ENCODE data around the gene RFX4. TPM values are rescaled to one million over a fixed set of nuclear protein-coding genes. Genes with fewer than 3 reads are reported as not detected.

Gene RFX4
- total and polyA plus RNA-seq, 2 donors (not counting 3 experiments of a cell fraction or from before 2014, with no cell fraction given): not detected

- CTCF ChIA-PET: interaction anchor here (1.1 to 1.2 kb wide), 2 partner anchors 34 to 78 kb away, joined by 3 read pairs; no protein-coding TSS in a partner anchor
Measured at GRCh38 chr12:106764220-106764619, 181.4 kb downstream of the RFX4 start.

GRCh38 chr12:106764738-106765137 lies 181.9 kb downstream of the RFX4 start:
- Histone ChIP-seq H3K9me1 (replicated peaks; ENCODE audit: control insufficient read depth, extremely low read depth, insufficient read depth, low read length) (no peaks in the 10 kb centered on the region), H3K4me2 (ENCODE audit: insufficient read depth, low read length) (no peak overlapping the region), H3K27ac (ENCODE audit: insufficient read depth, low read depth, low read length) (no peak overlapping the region), H4K20me1 (replicated peaks; ENCODE audit: control insufficient read depth, extremely low read depth, insufficient read depth, low read length) (no peaks in the 10 kb centered on the region), H3K36me3 (ENCODE audit: control insufficient read depth in 2 of 2, extremely low read depth in 1 of 2, insufficient read depth in 2 of 2, low read length in 2 of 2) (no peaks in the 10 kb centered on the region), H3K9ac (replicated peaks; ENCODE audit: extremely low read depth, insufficient read depth, low read length) (no peak overlapping the region), H3K27me3 (ENCODE audit: control insufficient read depth in 2 of 2, insufficient read depth in 2 of 2, low read length in 2 of 2) (peaks cover 3 to 10% of the 10 kb centered on the region in 2 experiments), H3K4me1 (ENCODE audit: control insufficient read depth, extremely low read depth, insufficient read depth, low read length) (peaks cover 4% of the 10 kb centered on the region), H3K79me2 (ENCODE audit: control insufficient read depth, insufficient read depth, low read length) (no peaks in the 10 kb centered on the region), H2AFZ (ENCODE audit: low read depth, low read length) (no peak overlapping the region), H3K9me3 (replicated peaks; ENCODE audit: control insufficient read depth, insufficient read depth, low read length) (no peaks in the 10 kb centered on the region), H3K4me3 (replicated peaks in 1 of 3; ENCODE audit: insufficient read depth in 1 of 3, low read depth in 1 of 3, low read length in 3 of 3) (no peak overlapping the region)
- BruUV-seq (replicated peaks): no TSS peak
- no peak for FAIRE-seq
- intact Hi-C loops (cut with micrococcal nuclease) (no loop called here), dilution Hi-C loops (cut with MboI; ENCODE audit: extremely low pct_ligation_motif_present, low sequenced_read_pairs) (no loop called here)
- no peak for TF ChIP-seq EZH2 (IDR thresholded peaks at IDR 0.05; ENCODE audit: borderline replicate concordance, low read depth, low read length, severe bottlenecking)
- TF ChIP-seq, protein P1, sequence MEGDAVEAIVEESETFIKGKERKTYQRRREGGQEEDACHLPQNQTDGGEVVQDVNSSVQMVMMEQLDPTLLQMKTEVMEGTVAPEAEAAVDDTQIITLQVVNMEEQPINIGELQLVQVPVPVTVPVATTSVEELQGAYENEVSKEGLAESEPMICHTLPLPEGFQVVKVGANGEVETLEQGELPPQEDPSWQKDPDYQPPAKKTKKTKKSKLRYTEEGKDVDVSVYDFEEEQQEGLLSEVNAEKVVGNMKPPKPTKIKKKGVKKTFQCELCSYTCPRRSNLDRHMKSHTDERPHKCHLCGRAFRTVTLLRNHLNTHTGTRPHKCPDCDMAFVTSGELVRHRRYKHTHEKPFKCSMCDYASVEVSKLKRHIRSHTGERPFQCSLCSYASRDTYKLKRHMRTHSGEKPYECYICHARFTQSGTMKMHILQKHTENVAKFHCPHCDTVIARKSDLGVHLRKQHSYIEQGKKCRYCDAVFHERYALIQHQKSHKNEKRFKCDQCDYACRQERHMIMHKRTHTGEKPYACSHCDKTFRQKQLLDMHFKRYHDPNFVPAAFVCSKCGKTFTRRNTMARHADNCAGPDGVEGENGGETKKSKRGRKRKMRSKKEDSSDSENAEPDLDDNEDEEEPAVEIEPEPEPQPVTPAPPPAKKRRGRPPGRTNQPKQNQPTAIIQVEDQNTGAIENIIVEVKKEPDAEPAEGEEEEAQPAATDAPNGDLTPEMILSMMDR (IDR thresholded peaks at IDR 0.05; ENCODE audit: extremely low read depth in 1 of 2, insufficient read depth in 1 of 2, low read depth in 1 of 2, low read length in 2 of 2): no peak
- no peak for TF ChIP-seq JUN (IDR thresholded peaks at IDR 0.05; ENCODE audit: borderline replicate concordance, insufficient read depth, insufficient read length, low read depth)
- no peak for TF ChIP-seq POLR2A (IDR thresholded peaks at IDR 0.05; ENCODE audit: low read depth, low read length)
- TF ChIP-seq MYC (IDR thresholded peaks at IDR 0.05; ENCODE audit: low read depth, low read length): no peak
- no peak for TF ChIP-seq POLR2AphosphoS5 (IDR thresholded peaks at IDR 0.05; ENCODE audit: insufficient read depth, low read depth, low read length)
- TF ChIP-seq FOS (IDR thresholded peaks at IDR 0.05; ENCODE audit: borderline replicate concordance, insufficient read depth, low read length): no peak
- no peak for TF ChIP-seq GATA2 (IDR thresholded peaks at IDR 0.05; ENCODE audit: insufficient read depth, insufficient read length, low read depth, low read length)
- no peak for TF ChIP-seq MAX (IDR thresholded peaks at IDR 0.05; ENCODE audit: insufficient read depth, insufficient read length)
- no peak for DNase-seq (ENCODE audit: low read depth, low spot score)
- CTCF ChIA-PET: interaction anchor here (0.7 to 1.2 kb wide), 4 partner anchors 34 to 404 kb away, joined by 3 read pairs; no protein-coding TSS in a partner anchor
- POLR2A ChIA-PET: no interaction called here

More at GRCh38 chr12:106764220-106764619, 181.4 kb downstream of the RFX4 start:
- dilution Hi-C loops (cut with MboI; ENCODE audit: extremely low pct_ligation_motif_present, low sequenced_read_pairs): no loop called here
- Histone ChIP-seq H3K9ac (replicated peaks; ENCODE audit: extremely low read depth, insufficient read depth, low read length) (no peak overlapping the region), H4K20me1 (replicated peaks; ENCODE audit: control insufficient read depth, extremely low read depth, insufficient read depth, low read length) (no peaks in the 10 kb centered on the region), H3K9me1 (replicated peaks; ENCODE audit: control insufficient read depth, extremely low read depth, insufficient read depth, low read length) (no peaks in the 10 kb centered on the region), H3K4me2 (ENCODE audit: insufficient read depth, low read length) (no peak overlapping the region), H3K27ac (ENCODE audit: insufficient read depth, low read depth, low read length) (no peak overlapping the region), H3K79me2 (ENCODE audit: control insufficient read depth, insufficient read depth, low read length) (no peaks in the 10 kb centered on the region), H3K4me1 (ENCODE audit: control insufficient read depth, extremely low read depth, insufficient read depth, low read length) (peaks cover 4% of the 10 kb centered on the region), H3K9me3 (replicated peaks; ENCODE audit: control insufficient read depth, insufficient read depth, low read length) (no peaks in the 10 kb centered on the region), H3K36me3 (ENCODE audit: control insufficient read depth in 2 of 2, extremely low read depth in 1 of 2, insufficient read depth in 2 of 2, low read length in 2 of 2) (no peaks in the 10 kb centered on the region), H2AFZ (ENCODE audit: low read depth, low read length) (no peak overlapping the region), H3K27me3 (ENCODE audit: control insufficient read depth in 2 of 2, insufficient read depth in 2 of 2, low read length in 2 of 2) (peaks cover 3 to 10% of the 10 kb centered on the region in 2 experiments), H3K4me3 (replicated peaks in 1 of 3; ENCODE audit: insufficient read depth in 1 of 3, low read depth in 1 of 3, low read length in 3 of 3) (no peak overlapping the region)
- FAIRE-seq (no peak), DNase-seq (ENCODE audit: low read depth, low spot score) (no peak)
- intact Hi-C loops (cut with micrococcal nuclease): no loop called here
- POLR2A ChIA-PET: no interaction called here
- BruUV-seq (replicated peaks): no TSS peak
- TF ChIP-seq MYC (IDR thresholded peaks at IDR 0.05; ENCODE audit: low read depth, low read length) (no peak), GATA2 (IDR thresholded peaks at IDR 0.05; ENCODE audit: insufficient read depth, insufficient read length, low read depth, low read length) (no peak), MAX (IDR thresholded peaks at IDR 0.05; ENCODE audit: insufficient read depth, insufficient read length) (no peak), POLR2AphosphoS5 (IDR thresholded peaks at IDR 0.05; ENCODE audit: insufficient read depth, low read depth, low read length) (no peak)

Measured in endothelial cell of umbilical vein (primary cell).